Measurements from ENCODE around the gene TRMT1.

- TF ChIP-seq L3MBTL2 (conservative IDR thresholded peaks at IDR 0.05): no peak
- no peak for TF ChIP-seq FOXM1 (IDR thresholded peaks at IDR 0.05; ENCODE audit: borderline replicate concordance)
- no peak for TF ChIP-seq BHLHE40 (IDR thresholded peaks at IDR 0.05; ENCODE audit: borderline replicate concordance)
- no peak for TF ChIP-seq CTBP1 (IDR thresholded peaks at IDR 0.05; ENCODE audit: borderline replicate concordance)
- no peak for TF ChIP-seq PKNOX1 (IDR thresholded peaks at IDR 0.05)
Observed at GRCh38 chr19:13066226-13066625, 50.3 kb downstream of the TRMT1 start.
